Measurements from ENCODE around the gene GPRC5C.

DNA sequence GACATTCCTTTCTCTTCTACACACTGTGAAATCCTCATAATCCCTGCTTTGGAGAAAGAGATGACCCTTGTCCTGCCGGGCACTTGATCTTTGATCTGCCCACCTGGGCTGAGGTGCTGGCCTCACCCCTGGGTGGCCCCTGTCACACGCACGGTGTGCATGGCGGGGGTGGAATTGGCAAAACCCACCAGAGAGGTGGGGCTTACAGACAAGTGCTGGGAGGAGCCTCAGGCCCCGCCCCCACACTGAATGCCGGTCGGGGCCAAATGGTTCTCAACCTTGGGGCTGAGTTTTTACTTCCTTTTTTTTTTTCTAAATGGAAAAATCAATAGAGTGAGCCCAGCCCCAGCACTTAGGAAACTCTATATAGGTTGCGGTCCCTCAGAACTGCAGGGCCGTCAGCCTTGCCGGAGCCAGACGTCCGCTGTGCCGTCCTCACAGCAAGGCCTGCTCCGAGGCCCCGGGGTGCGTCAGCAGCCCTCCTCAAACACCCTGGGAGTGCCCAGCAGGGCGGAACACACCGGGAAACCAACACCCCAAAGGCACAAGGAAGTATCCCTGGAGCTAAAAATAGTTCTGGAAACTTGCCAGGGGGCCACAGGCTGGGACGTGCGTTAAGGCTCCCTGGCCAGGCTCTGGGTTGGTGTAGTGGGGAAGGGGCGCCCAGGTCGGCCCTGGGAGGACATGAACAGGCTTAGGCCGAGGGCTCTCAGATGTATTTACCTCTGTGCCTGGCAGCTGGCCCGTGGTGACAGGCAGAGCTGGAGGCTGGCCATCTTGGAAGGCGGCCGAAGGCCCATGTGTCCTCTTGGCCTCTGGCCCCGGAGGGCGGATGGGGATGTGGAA, 11.0 kb downstream of the GPRC5C start:
- TF ChIP-seq CTCF (IDR thresholded peaks at IDR 0.05) = no peak
- peak; percentile 37 for TF ChIP-seq POLR2A (IDR thresholded peaks at IDR 0.05; ENCODE audit: low read depth)
- peak; percentile 61 to 75 for TF ChIP-seq POLR2AphosphoS5 (IDR thresholded peaks at IDR 0.05)
- peak; percentile 2 for TF ChIP-seq EP300 (IDR thresholded peaks at IDR 0.05)

All from esophagus muscularis mucosa (tissue), 4 donors.